GM12878 (cell line): ENCODE measurements around the gene INSL3. TPM values are rescaled to one million over a fixed set of nuclear protein-coding genes. Genes with fewer than 3 reads are reported as not detected.

Source experiments
- ATAC-seq: fragments of 200-7000 bp; cut with Tn5 transposase; 3 replicates; pipeline ENCODE4 v1.9.1; 2020; ENCODE audit warnings: mild to moderate bottlenecking, moderate library complexity
- BruUV-seq: library from RNA; stranded (reverse); fragments of 400-500 nt; replicated peaks from 2 replicates; lab custom pipeline; 2021; lab: Mats Ljungman, UMichigan
- CTCF ChIA-PET: fragments of 300-600 bp; sonication (Branson Sonifier 250); formaldehyde crosslinking; extraction: SDS; loops from one replicate; lab custom pipeline; 2021; ENCODE audit warnings: inconsistent platforms; lab: Yijun Ruan, JAX
- POLR2A ChIA-PET: fragments of 350-600 bp; formaldehyde crosslinking; extraction: SDS; loops from one replicate; lab custom pipeline; 2021; ENCODE audit warnings: inconsistent platforms; lab: Charles Lee
- RAD21 ChIA-PET: fragments of 300-600 bp; sonication (Branson Sonifier 250); formaldehyde crosslinking; loops from one replicate; lab custom pipeline; 2023; ENCODE audit warnings: antibody characterized with exemption; ENCODE audit not compliant: unreplicated experiment; lab: Charles Lee
- SMC1A ChIA-PET: fragments of 300-600 bp; sonication (Branson Sonifier 250); formaldehyde crosslinking; loops from one replicate; lab custom pipeline; 2023; ENCODE audit not compliant: unreplicated experiment, uncharacterized antibody; lab: Charles Lee
- DNase-seq: peaks from one replicate; pipeline ENCODE4 v3.0.0-alpha.2; 2011; ENCODE audit warnings: low read depth, low spot score
- FAIRE-seq: peaks from 3 replicates; lab custom pipeline; 2011; peaks lifted over from hg19 to GRCh38; lab: Jason Lieb, UNC
- H2AFZ ChIP-seq: 2 replicates; pipeline ENCODE4 v1.6.0; 2011; ENCODE audit warnings: low read depth, low read length, control low read depth; ENCODE audit not compliant: control insufficient read depth
- H3K27ac ChIP-seq: 2 replicates; pipeline ENCODE4 v1.5.1; 2011; ENCODE audit warnings: control low read depth; ENCODE audit not compliant: control insufficient read depth, insufficient read depth
- H3K27me3 ChIP-seq, 2 experiments: replicated peaks in 1 of 2; 2 replicates each; pipeline versions ENCODE4 v1.6.0 to v1.6.1; 2011; ENCODE audit warnings: low read length in 1 of 2; ENCODE audit not compliant: control insufficient read depth in 2 of 2, insufficient read depth in 2 of 2
- H3K36me3 ChIP-seq, 2 experiments: 2 replicates each; pipeline ENCODE4 v1.5.1; 2011; ENCODE audit warnings: low read length in 1 of 2; ENCODE audit not compliant: control insufficient read depth in 2 of 2, insufficient read depth in 2 of 2
- H3K4me1 ChIP-seq: 2 replicates; pipeline ENCODE4 v1.6.1; 2011; ENCODE audit warnings: mild to moderate bottlenecking, low read length, moderate library complexity, mixed read lengths; ENCODE audit not compliant: control insufficient read depth, insufficient read depth
- H3K4me2 ChIP-seq: 2 replicates; pipeline ENCODE4 v1.6.0; 2011; ENCODE audit warnings: control low read depth; ENCODE audit not compliant: control insufficient read depth, insufficient read depth
- H3K4me3 ChIP-seq: fragments of 200-600 bp; sonication (generic); 2 replicates; pipeline ENCODE4 v1.5.1; 2016
- H3K79me2 ChIP-seq: 2 replicates; pipeline ENCODE4 v1.6.0; 2011; ENCODE audit warnings: low read length; ENCODE audit not compliant: control insufficient read depth, insufficient read depth
- H3K9ac ChIP-seq: 2 replicates; pipeline ENCODE4 v1.8.0; 2011; ENCODE audit warnings: low read length, control low read depth, mixed read lengths; ENCODE audit not compliant: control insufficient read depth, insufficient read depth
- H3K9me3 ChIP-seq: replicated peaks from 3 replicates; pipeline ENCODE4 v1.5.1; 2011; ENCODE audit warnings: mild to moderate bottlenecking, low read length; ENCODE audit not compliant: control insufficient read depth, insufficient read depth
- H4K20me1 ChIP-seq: 2 replicates; pipeline ENCODE4 v1.6.0; 2011; ENCODE audit not compliant: control insufficient read depth, insufficient read depth
- ATF7 ChIP-seq: fragments of 450-650 bp; IDR thresholded peaks from 2 replicates; pipeline ENCODE4 v1.6.1; 2016; ENCODE audit warnings: low read depth, mild to moderate bottlenecking
- BCLAF1 ChIP-seq: fragments of 450-650 bp; IDR thresholded peaks from 2 replicates; pipeline ENCODE4 v1.6.1; 2017; ENCODE audit warnings: antibody characterized with exemption, mild to moderate bottlenecking, moderate library complexity
- GATAD2B ChIP-seq: fragments of 450-650 bp; conservative IDR thresholded peaks from 2 replicates; pipeline ENCODE4 v1.6.1; 2017; ENCODE audit warnings: low read depth, mild to moderate bottlenecking, moderate library complexity
- HDGF ChIP-seq: fragments of 450-650 bp; IDR thresholded peaks from 2 replicates; pipeline ENCODE4 v1.6.1; 2016; ENCODE audit warnings: antibody characterized with exemption
- KAT2A ChIP-seq: conservative IDR thresholded peaks from 2 replicates; pipeline ENCODE4 v1.6.1; 2011; ENCODE audit warnings: low read depth, low read length; ENCODE audit not compliant: control insufficient read depth
- LARP7 ChIP-seq: fragments of 450-650 bp; IDR thresholded peaks from 2 replicates; pipeline ENCODE4 v1.6.1; 2017; ENCODE audit warnings: mild to moderate bottlenecking
- MEF2B ChIP-seq: fragments of 450-650 bp; IDR thresholded peaks from 2 replicates; pipeline ENCODE4 v1.6.1; 2018; ENCODE audit warnings: mild to moderate bottlenecking, moderate library complexity; ENCODE audit not compliant: partially characterized antibody, poor library complexity, severe bottlenecking
- NBN ChIP-seq: fragments of 450-650 bp; IDR thresholded peaks from 2 replicates; pipeline ENCODE4 v1.6.1; 2016
- PKNOX1 ChIP-seq: fragments of 450-650 bp; IDR thresholded peaks from 2 replicates; pipeline ENCODE4 v1.6.1; 2016; ENCODE audit warnings: mild to moderate bottlenecking
- RAD21 ChIP-seq: IDR thresholded peaks from 2 replicates; pipeline ENCODE4 v1.6.1; 2011; ENCODE audit warnings: mild to moderate bottlenecking, low read depth, low read length, moderate library complexity; ENCODE audit not compliant: insufficient read depth
- SMC3 ChIP-seq: IDR thresholded peaks from 2 replicates; pipeline ENCODE4 v1.6.1; 2011; ENCODE audit warnings: low read length, improper control_type of control experiment, borderline replicate concordance
- SREBF1 ChIP-seq: IDR thresholded peaks from 2 replicates; pipeline ENCODE4 v1.6.1; 2012; ENCODE audit warnings: mild to moderate bottlenecking, low read length
- YBX1 ChIP-seq: fragments of 450-650 bp; IDR thresholded peaks from 2 replicates; pipeline ENCODE4 v1.6.1; 2016; ENCODE audit warnings: antibody characterized with exemption
- YY1 ChIP-seq: IDR thresholded peaks from 2 replicates; pipeline ENCODE4 v1.6.1; 2011; ENCODE audit warnings: low read depth, mild to moderate bottlenecking, low read length
- ZNF217 ChIP-seq: fragments of 450-650 bp; IDR thresholded peaks from 2 replicates; pipeline ENCODE4 v1.6.1; 2017; ENCODE audit warnings: antibody characterized with exemption, mild to moderate bottlenecking
- WGBS: methylation state at CpG from one replicate; pipeline ENCODE4 v1.1.6; 2016; ENCODE audit warnings: low lambda C conversion rate; ENCODE audit not compliant: insufficient replicate concordance, insufficient coverage; ENCODE audit errors: missing lambda C conversion rate; 5-methylcytosine and 5-hydroxymethylcytosine counted together
- in situ Hi-C: fragments of 300-500 bp; cut with MboI; formaldehyde crosslinking; loops from 9 replicates; pipeline ENCODE4 v1.14.3; 2018; ENCODE audit warnings: mixed read lengths
- intact Hi-C: fragments of 100-400 bp; cut with micrococcal nuclease; formaldehyde crosslinking; loops from one replicate; pipeline ENCODE4 v1.14.2; 2022; ENCODE audit not compliant: unreplicated experiment
- polyA plus RNA-seq, 11 experiments: library from polyadenylated mRNA; depleted of rRNA in 4 of 11; unstranded in 6 of 11; stranded (reverse) in 5 of 11; fragments of >200 nt; fragmentation: Nextera tagmentation in 4 of 11; fragmentation: Illumina TruSeq in 1 of 11; extraction: Ambion mirVana in 4 of 11; extraction: Trizol in 1 of 11; gene quantifications; 1 replicate in 1 of 11; 2 replicates in 10 of 11; pipeline versions ENCODE4 v1.2.1 to v1.2.3, GENCODE V29; 2011 to 2016; ENCODE audit warnings: inconsistent platforms in 2 of 11, missing spikeins in 2 of 11, low read depth in 1 of 11
- total RNA-seq, 4 experiments: library from RNA; depleted of rRNA in 3 of 4; stranded (reverse); fragments of >200 nt in 3 of 4; fragmentation: Illumina TruSeq in 1 of 4; extraction: Trizol in 1 of 4; gene quantifications; 2 replicates each; pipeline versions ENCODE4 v1.2.1 to v1.2.3, GENCODE V29; 2013 to 2021
- TF ChIP-seq, protein P1 (sequence below): IDR thresholded peaks from 2 replicates; pipeline ENCODE4 v1.6.1; 2011; ENCODE audit warnings: mild to moderate bottlenecking, low read depth, low read length, moderate library complexity; ENCODE audit not compliant: insufficient replicate concordance
- TF ChIP-seq, protein P2 (sequence below): fragments of 450-650 bp; IDR thresholded peaks from 2 replicates; pipeline ENCODE4 v1.6.1; 2017; ENCODE audit warnings: borderline replicate concordance

Gene INSL3
- total and polyA plus RNA-seq, 10 of the 15 experiments (the other 5 are each of a cell fraction or from before 2014, with no cell fraction given) = 0.27 to 1.9 (median 0.70) TPM

GRCh38 chr19:17784201-17785008 is 36.9 kb downstream of the INSL3 start:
- SMC1A ChIA-PET = interaction anchor here (0.6 to 1.9 kb wide), 5 partner anchors 30 to 103 kb away, joined by 3 to 10 read pairs (median 5); no protein-coding TSS in a partner anchor
- Histone ChIP-seq H3K27ac (no peak overlapping the region), H3K4me2 (no peak overlapping the region), H3K9me3 (no peaks in the 10 kb centered on the region), H3K79me2 (no peaks in the 10 kb centered on the region), H3K27me3 (no peaks in the 10 kb centered on the region), H3K4me3 (no peak overlapping the region), H3K9ac (no peak overlapping the region), H2AFZ (no peak overlapping the region), H3K36me3 (peaks cover 4 to 6% of the 10 kb centered on the region in 2 experiments; a peak in 3 of 4 replicates), H3K4me1 (no peaks in the 10 kb centered on the region), H4K20me1 (no peaks in the 10 kb centered on the region)
- CTCF ChIA-PET = interaction anchor here (0.6 to 3.2 kb wide), 15 partner anchors 18 to 303 kb away, joined by 3 to 36 read pairs (median 4); partner anchors contain the start of genes FCHO1, JAK3 and RPL18A
- DNase-seq (no peak), ATAC-seq (peak; percentile 88), FAIRE-seq (peak; percentile 95)
- in situ Hi-C loops (no loop called here), intact Hi-C loops (loop anchor here (1.0 to 10.0 kb wide), 2 partner anchors 80 to 150 kb away; partner anchors contain the start of gene CCDC124)
- TSS peak; percentile 55 for BruUV-seq
- RAD21 ChIA-PET = interaction anchor here (0.7 to 2.2 kb wide), 6 partner anchors 30 to 88 kb away, joined by 3 to 7 read pairs (median 4); partner anchors contain the start of gene MAP1S
- WGBS = 70% methylated on average over 32 of the region's 32 CpGs
- POLR2A ChIA-PET = no interaction called here
- TF ChIP-seq SMC3 (peak; percentile 74), PKNOX1 (peak; percentile 14; the same call in 1 of the 2 replicates), NBN (peak; percentile 35; the same call in 1 of the 2 replicates), LARP7 (no peak; the same call in 1 of the 2 replicates), RAD21 (peak; percentile 79), KAT2A (no peak), YBX1 (no peak), ZNF217 (no peak), HDGF (peak; percentile 53; the same call in 1 of the 2 replicates), BCLAF1 (no peak), MEF2B (no peak), GATAD2B (0 out of 2 replicates have a peak, but pooled peaks have one; percentile 17), ATF7 (no peak), YY1 (peak; percentile 53; the same call in 1 of the 2 replicates), SREBF1 (no peak)
- TF ChIP-seq, protein P1, sequence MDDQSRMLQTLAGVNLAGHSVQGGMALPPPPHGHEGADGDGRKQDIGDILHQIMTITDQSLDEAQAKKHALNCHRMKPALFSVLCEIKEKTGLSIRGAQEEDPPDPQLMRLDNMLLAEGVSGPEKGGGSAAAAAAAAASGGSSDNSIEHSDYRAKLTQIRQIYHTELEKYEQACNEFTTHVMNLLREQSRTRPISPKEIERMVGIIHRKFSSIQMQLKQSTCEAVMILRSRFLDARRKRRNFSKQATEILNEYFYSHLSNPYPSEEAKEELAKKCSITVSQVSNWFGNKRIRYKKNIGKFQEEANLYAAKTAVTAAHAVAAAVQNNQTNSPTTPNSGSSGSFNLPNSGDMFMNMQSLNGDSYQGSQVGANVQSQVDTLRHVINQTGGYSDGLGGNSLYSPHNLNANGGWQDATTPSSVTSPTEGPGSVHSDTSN = peak; percentile 27
- TF ChIP-seq, protein P2, sequence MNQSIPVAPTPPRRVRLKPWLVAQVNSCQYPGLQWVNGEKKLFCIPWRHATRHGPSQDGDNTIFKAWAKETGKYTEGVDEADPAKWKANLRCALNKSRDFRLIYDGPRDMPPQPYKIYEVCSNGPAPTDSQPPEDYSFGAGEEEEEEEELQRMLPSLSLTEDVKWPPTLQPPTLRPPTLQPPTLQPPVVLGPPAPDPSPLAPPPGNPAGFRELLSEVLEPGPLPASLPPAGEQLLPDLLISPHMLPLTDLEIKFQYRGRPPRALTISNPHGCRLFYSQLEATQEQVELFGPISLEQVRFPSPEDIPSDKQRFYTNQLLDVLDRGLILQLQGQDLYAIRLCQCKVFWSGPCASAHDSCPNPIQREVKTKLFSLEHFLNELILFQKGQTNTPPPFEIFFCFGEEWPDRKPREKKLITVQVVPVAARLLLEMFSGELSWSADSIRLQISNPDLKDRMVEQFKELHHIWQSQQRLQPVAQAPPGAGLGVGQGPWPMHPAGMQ = no peak
